A549 (cell line): ENCODE measurements around the gene UTF1. TPM values are rescaled to one million over a fixed set of nuclear protein-coding genes. Genes with fewer than 3 reads are reported as not detected.

Experiments used
- ATAC-seq, 2 experiments: fragments of 200-7000 bp in 1 of 2; fragments of >200 bp in 1 of 2; cut with Nextera tagmentation in 1 of 2; cut with Tn5 transposase in 1 of 2; 3 replicates each; pipeline versions ENCODE4 v1.8.0 to v1.9.1; 2018 to 2020; ENCODE audit warnings: mild to moderate bottlenecking in 1 of 2, moderate library complexity in 1 of 2
- CTCF ChIA-PET: fragments of 300-600 bp; sonication (Branson Sonifier 250); formaldehyde crosslinking; extraction: SDS; loops from one replicate; lab custom pipeline; 2021; ENCODE audit warnings: antibody characterized with exemption, inconsistent platforms; lab: Yijun Ruan, JAX
- POLR2A ChIA-PET: fragments of 350-600 bp; formaldehyde crosslinking; extraction: SDS; loops from one replicate; lab custom pipeline; 2021; ENCODE audit warnings: antibody characterized with exemption, inconsistent platforms; lab: Yijun Ruan, JAX
- DNase-seq, 2 experiments: peaks; one replicate each; pipeline versions ENCODE4 v3.0.0 to v3.0.0-alpha.2; 2011 to 2016; ENCODE audit warnings: low read depth in 1 of 2, low spot score in 1 of 2
- FAIRE-seq: peaks from 2 replicates; lab custom pipeline; 2011; peaks lifted over from hg19 to GRCh38; lab: Jason Lieb, UNC
- H3K27ac ChIP-seq, 2 experiments: fragments of >200 bp; sonication (Bioruptor Twin); formaldehyde crosslinking; 3 replicates each; pipeline ENCODE4 v1.5.1; 2016 to 2017
- H3K4me1 ChIP-seq: fragments of >200 bp; sonication (Bioruptor Twin); formaldehyde crosslinking; 3 replicates; pipeline ENCODE4 v1.6.1; 2016
- H3K4me2 ChIP-seq: fragments of >200 bp; sonication (Bioruptor Twin); formaldehyde crosslinking; 3 replicates; pipeline ENCODE4 v1.6.1; 2016
- H3K4me3 ChIP-seq: fragments of >200 bp; sonication (Bioruptor Twin); formaldehyde crosslinking; 3 replicates; pipeline ENCODE4 v1.5.1; 2016
- H3K9me3 ChIP-seq: fragments of >200 bp; sonication (Bioruptor Twin); formaldehyde crosslinking; 3 replicates; pipeline ENCODE4 v1.6.1; 2016
- CBX2 ChIP-seq: fragments of 200-600 bp; sonication (generic); IDR thresholded peaks from 2 replicates; pipeline ENCODE4 v1.6.1; 2016; ENCODE audit warnings: low read depth, mild to moderate bottlenecking, borderline replicate concordance
- CEBPB ChIP-seq, 2 experiments: fragments of >200 bp in 1 of 2; sonication (Bioruptor Twin) in 1 of 2; formaldehyde crosslinking in 1 of 2; IDR thresholded peaks; 2 replicates each; pipeline ENCODE4 v1.6.1; 2012 to 2016
- CHD2 ChIP-seq: fragments of 150-350 bp; IDR thresholded peaks from 2 replicates; pipeline ENCODE4 v1.6.1; 2014; ENCODE audit warnings: low read length; ENCODE audit not compliant: partially characterized antibody
- CHD4 ChIP-seq: fragments of 200-600 bp; sonication (generic); IDR thresholded peaks from 2 replicates; pipeline ENCODE4 v1.6.1; 2016; ENCODE audit warnings: antibody characterized with exemption, mild to moderate bottlenecking, borderline replicate concordance
- E2F6 ChIP-seq: IDR thresholded peaks from 2 replicates; pipeline ENCODE4 v1.6.1; 2012; ENCODE audit warnings: low read depth, borderline replicate concordance
- ESRRA ChIP-seq: fragments of 150-350 bp; IDR thresholded peaks from 2 replicates; pipeline ENCODE4 v1.6.1; 2014; ENCODE audit warnings: mild to moderate bottlenecking, low read length, borderline replicate concordance
- FOSL2 ChIP-seq, 2 experiments: fragments of 450-650 bp in 1 of 2; fragments of >200 bp in 1 of 2; sonication (Bioruptor Twin) in 1 of 2; formaldehyde crosslinking; IDR thresholded peaks; 2 replicates each; pipeline versions ENCODE4 v1.5.0 to v1.6.1; 2016 to 2020; ENCODE audit warnings: mild to moderate bottlenecking in 1 of 2, moderate library complexity in 1 of 2
- HES2 ChIP-seq: fragments of >200 bp; sonication (Bioruptor Twin); formaldehyde crosslinking; IDR thresholded peaks from 2 replicates; pipeline ENCODE4 v1.6.1; 2016
- HOXA7 ChIP-seq: fragments of 250-450 bp; sonication (Bioruptor Pico); IDR thresholded peaks from 2 replicates; pipeline ENCODE4 v1.5.0; 2020; ENCODE audit warnings: mild to moderate bottlenecking, moderate library complexity
- HOXB5 ChIP-seq: fragments of 250-450 bp; sonication (Bioruptor Pico); IDR thresholded peaks from 2 replicates; pipeline ENCODE4 v1.5.0; 2020; ENCODE audit warnings: mild to moderate bottlenecking, moderate library complexity
- JUNB ChIP-seq: fragments of >200 bp; sonication (Bioruptor Twin); formaldehyde crosslinking; IDR thresholded peaks from 2 replicates; pipeline ENCODE4 v1.6.1; 2016
- MYC ChIP-seq: IDR thresholded peaks from 2 replicates; pipeline ENCODE4 v1.6.1; 2012; ENCODE audit warnings: mild to moderate bottlenecking, inconsistent platforms, low read length, improper control_type of control experiment, borderline replicate concordance
- NPAS2 ChIP-seq: fragments of 250-450 bp; sonication (Bioruptor Pico); IDR thresholded peaks from 2 replicates; pipeline ENCODE4 v1.8.0; 2022; ENCODE audit warnings: mild to moderate bottlenecking, moderate library complexity, borderline replicate concordance
- PBX3 ChIP-seq: IDR thresholded peaks from 2 replicates; pipeline ENCODE4 v1.6.1; 2012
- PHF8 ChIP-seq: fragments of 200-600 bp; sonication (generic); IDR thresholded peaks from 2 replicates; pipeline ENCODE4 v1.6.1; 2016; ENCODE audit warnings: low read depth, mild to moderate bottlenecking, antibody characterized with exemption, moderate library complexity, borderline replicate concordance
- REST ChIP-seq: fragments of 200-600 bp; sonication (generic); IDR thresholded peaks from 2 replicates; pipeline ENCODE4 v1.6.1; 2016; ENCODE audit warnings: antibody characterized with exemption, mild to moderate bottlenecking, moderate library complexity
- TP53 ChIP-seq: fragments of 250-450 bp; sonication (Bioruptor Pico); IDR thresholded peaks from 2 replicates; pipeline ENCODE4 v1.5.0; 2021; ENCODE audit warnings: mild to moderate bottlenecking, moderate library complexity
- ZC3H11A ChIP-seq: fragments of 450-650 bp; IDR thresholded peaks from 2 replicates; pipeline ENCODE4 v1.6.1; 2014; ENCODE audit warnings: antibody characterized with exemption, mild to moderate bottlenecking
- ZFP36 ChIP-seq: fragments of 450-650 bp; IDR thresholded peaks from 2 replicates; pipeline ENCODE4 v1.6.1; 2014; ENCODE audit warnings: borderline replicate concordance; ENCODE audit not compliant: partially characterized antibody
- ZNF302 ChIP-seq: fragments of 250-450 bp; sonication (Bioruptor Pico); IDR thresholded peaks from 2 replicates; pipeline ENCODE4 v1.9.0; 2021; ENCODE audit warnings: inconsistent platforms, mild to moderate bottlenecking, moderate library complexity
- WGBS: methylation state at CpG from one replicate; pipeline ENCODE4 v1.1.6; 2017; ENCODE audit errors: missing lambda C conversion rate; 5-methylcytosine and 5-hydroxymethylcytosine counted together
- polyA plus RNA-seq, 4 experiments: library from polyadenylated mRNA; depleted of rRNA in 3 of 4; stranded (reverse); fragments of >200 nt; fragmentation: RNase III in 1 of 4; extraction: RNeasy Plus Mini Kit Qiagen cat#74134 plus additional on column Dnase treatment in 1 of 4; gene quantifications; 2 replicates in 3 of 4; 3 replicates in 1 of 4; pipeline ENCODE4 v1.2.3, GENCODE V29; 2011 to 2017

UTF1 gene
- polyA plus RNA-seq, 2 of the 4 experiments (the other 2 are of a cell fraction), result not detected

GRCh38 chr10:133229265-133230043, 563 bp upstream of the UTF1 start:
- no peaks in the 10 kb centered on the region; the same call in 2 of the 3 replicates for H3K4me1 ChIP-seq
- H3K27ac ChIP-seq, result no peak overlapping the region
- 75% methylated on average over 31 of the region's 58 CpGs for WGBS
- TF ChIP-seq CHD4 (no peak), TP53 (no peak), ZNF302 (no peak), CBX2 (no peak), HOXA7 (no peak), ESRRA (no peak), JUNB (no peak), ZC3H11A (no peak), REST (no peak), HOXB5 (CRISPR knock-in tag) (no peak), HES2 (no peak), CEBPB (IDR thresholded peaks at IDR 0.05) (no peak), FOSL2 (IDR thresholded peaks at IDR 0.05) (no peak), FOSL2 (CRISPR knock-in tag; IDR thresholded peaks at IDR 0.05) (no peak), NPAS2 (no peak), ZFP36 (no peak), MYC (no peak)
- no peak overlapping the region; the same call in 2 of the 3 replicates for H3K4me3 ChIP-seq
- H3K4me2 ChIP-seq, result peak overlapping the region; percentile 86; the same call in 2 of the 3 replicates
- POLR2A ChIA-PET, result no interaction called here
- ATAC-seq, result no peak
- no peak for DNase-seq
- no peak for FAIRE-seq
- CTCF ChIA-PET, result interaction anchor here (0.7 to 1.4 kb wide), 2 partner anchors 17 to 223 kb away, joined by 3 to 4 read pairs; no protein-coding TSS in a partner anchor
- H3K9me3 ChIP-seq, result no peaks in the 10 kb centered on the region

GRCh38 chr10:133230387-133231195, 574 bp downstream of the UTF1 start:
- no peak for FAIRE-seq
- peak in 1 of 2 experiments; percentile 48 for DNase-seq
- Histone ChIP-seq H3K27ac (peak overlapping the region in 1 of 2 experiments; percentile 37; a peak in 2 of 6 replicates), H3K9me3 (no peaks in the 10 kb centered on the region), H3K4me2 (peak overlapping the region; percentile 86), H3K4me1 (no peaks in the 10 kb centered on the region; the same call in 2 of the 3 replicates), H3K4me3 (peak overlapping the region; percentile 37)
- POLR2A ChIA-PET, result no interaction called here
- CTCF ChIA-PET, result no interaction called here
- ATAC-seq, result peak in 1 of 2 experiments; percentile 25; a peak in 1 of 6 replicates
- 67% methylated on average over 9 of the region's 122 CpGs for WGBS
- TF ChIP-seq CHD4 (no peak), HES2 (no peak), CHD2 (no peak), PBX3 (no peak), MYC (no peak), REST (no peak), HOXB5 (CRISPR knock-in tag) (no peak), E2F6 (no peak), PHF8 (no peak)
